Esophagus squamous epithelium (tissue), 5 donors: ENCODE data around the gene MVB12B. TPM values are rescaled to one million over a fixed set of nuclear protein-coding genes. Genes with fewer than 3 reads are reported as not detected.

Experiments used
- DNase-seq: peaks from one replicate; lab custom pipeline; 2025; lab: John Stamatoyannopoulos, UW
- H3K27ac ChIP-seq, 4 donors: fragments of 200-600 bp; sonication (generic); one replicate each; pipeline ENCODE4 v1.5.1; 2016 to 2019; ENCODE audit warnings: mild to moderate bottlenecking in 1 of 4
- H3K27me3 ChIP-seq, 4 donors: fragments of 200-600 bp; sonication (generic); 1 replicate in 3 of 4; 2 replicates in 1 of 4; pipeline versions ENCODE4 v1.5.1 to v1.6.0; 2017 to 2021; ENCODE audit warnings: antibody characterized with exemption in 1 of 4
- H3K36me3 ChIP-seq, 3 donors: fragments of 200-600 bp; sonication (generic); one replicate each; pipeline ENCODE4 v1.5.1; 2016 to 2019
- H3K4me1 ChIP-seq, 3 donors: fragments of 200-600 bp; sonication (generic); one replicate each; pipeline ENCODE4 v1.5.1; 2017 to 2019
- H3K4me3 ChIP-seq, 4 donors: fragments of 200-600 bp; sonication (generic); 1 replicate in 3 of 4; 2 replicates in 1 of 4; pipeline ENCODE4 v1.5.1; 2016 to 2019; ENCODE audit warnings: mild to moderate bottlenecking in 2 of 4, moderate library complexity in 1 of 4
- H3K9me3 ChIP-seq, 3 donors: fragments of 200-600 bp; sonication (generic); one replicate each; pipeline ENCODE4 v1.5.1; 2016 to 2019
- POLR2A ChIP-seq, 4 donors: fragments of 450-650 bp; IDR thresholded peaks; one replicate each; pipeline ENCODE4 v1.6.1; 2017; ENCODE audit warnings: antibody characterized with exemption in 4 of 4, mild to moderate bottlenecking in 4 of 4, moderate library complexity in 3 of 4
- WGBS, 2 donors: methylation state at CpG; one replicate each; pipeline ENCODE4 v1.1.5; 2018; 5-methylcytosine and 5-hydroxymethylcytosine counted together
- intact Hi-C: fragments of 100-400 bp; cut with DNase I; formaldehyde crosslinking; loops from one replicate; pipeline ENCODE4 v1.15.0; 2022
- total RNA-seq, 4 donors: library from RNA; depleted of rRNA; stranded (reverse); fragments of >200 nt; gene quantifications; one replicate each; pipeline ENCODE4 v1.1.0, GENCODE V29; 2016
- TF ChIP-seq, protein P1 (sequence below), 6 experiments: fragments of 450-650 bp in 4 of 6; fragments of 200-600 bp in 2 of 6; sonication (generic) in 2 of 6; IDR thresholded peaks; one replicate each; pipeline ENCODE4 v1.5.1; 2016 to 2019; ENCODE audit warnings: antibody characterized with exemption in 6 of 6, mild to moderate bottlenecking in 4 of 6, moderate library complexity in 4 of 6
- donor health status: DM: yes; HTN: yes; CAD: no.

MVB12B gene
- total RNA-seq, 4 donors from 2014 or later = 3.2 to 13.2 (median 5.3) TPM

DNA sequence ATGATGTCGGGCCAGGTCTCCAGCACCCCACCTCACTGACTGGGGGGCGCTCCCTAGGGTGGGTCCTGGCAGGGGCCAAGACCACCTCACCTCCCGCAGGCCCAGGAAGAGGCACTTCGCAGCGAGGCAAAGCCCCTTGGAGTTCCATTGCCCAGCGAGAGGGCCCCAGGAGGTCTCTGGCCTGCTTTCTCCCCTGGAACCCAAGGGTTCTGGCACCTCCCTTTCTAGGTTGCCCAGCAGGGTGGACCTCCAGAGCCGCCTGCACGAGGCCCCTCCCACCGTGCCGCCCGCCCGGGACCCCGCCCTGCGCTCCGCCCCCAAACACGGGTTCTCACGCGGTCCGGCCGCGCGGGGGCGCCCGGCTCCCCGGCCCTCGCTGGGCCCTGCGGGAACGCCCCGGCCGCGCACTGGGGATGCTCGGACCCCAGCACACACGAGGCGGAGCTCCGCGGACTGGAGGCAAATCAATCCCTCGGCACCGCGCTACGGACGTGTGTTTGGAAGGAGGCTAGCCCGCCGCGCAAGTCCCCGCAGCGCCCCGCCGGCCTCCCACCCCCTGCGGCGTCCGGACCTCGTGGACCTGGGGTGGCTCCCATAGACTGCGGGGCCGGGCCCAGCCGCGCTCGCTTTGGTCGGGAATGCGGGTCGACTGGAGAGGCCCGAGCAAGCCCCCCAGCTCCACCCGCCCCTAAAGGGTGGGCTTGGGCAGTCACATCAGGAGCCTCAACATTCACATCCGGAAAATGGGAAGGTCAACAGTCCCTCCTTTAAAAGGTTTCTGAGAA, 187.6 kb downstream of the MVB12B start:
- no peak for TF ChIP-seq POLR2A (IDR thresholded peaks at IDR 0.05)
- TF ChIP-seq, protein P1, sequence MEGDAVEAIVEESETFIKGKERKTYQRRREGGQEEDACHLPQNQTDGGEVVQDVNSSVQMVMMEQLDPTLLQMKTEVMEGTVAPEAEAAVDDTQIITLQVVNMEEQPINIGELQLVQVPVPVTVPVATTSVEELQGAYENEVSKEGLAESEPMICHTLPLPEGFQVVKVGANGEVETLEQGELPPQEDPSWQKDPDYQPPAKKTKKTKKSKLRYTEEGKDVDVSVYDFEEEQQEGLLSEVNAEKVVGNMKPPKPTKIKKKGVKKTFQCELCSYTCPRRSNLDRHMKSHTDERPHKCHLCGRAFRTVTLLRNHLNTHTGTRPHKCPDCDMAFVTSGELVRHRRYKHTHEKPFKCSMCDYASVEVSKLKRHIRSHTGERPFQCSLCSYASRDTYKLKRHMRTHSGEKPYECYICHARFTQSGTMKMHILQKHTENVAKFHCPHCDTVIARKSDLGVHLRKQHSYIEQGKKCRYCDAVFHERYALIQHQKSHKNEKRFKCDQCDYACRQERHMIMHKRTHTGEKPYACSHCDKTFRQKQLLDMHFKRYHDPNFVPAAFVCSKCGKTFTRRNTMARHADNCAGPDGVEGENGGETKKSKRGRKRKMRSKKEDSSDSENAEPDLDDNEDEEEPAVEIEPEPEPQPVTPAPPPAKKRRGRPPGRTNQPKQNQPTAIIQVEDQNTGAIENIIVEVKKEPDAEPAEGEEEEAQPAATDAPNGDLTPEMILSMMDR (IDR thresholded peaks at IDR 0.05) = peak in 5 of 6 experiments; percentile 21 to 42 (median 33)
- WGBS, 2 donors = 39% methylated on average over 6 of the region's 63 CpGs; no CpG with 5 or more reads in 1 of the 2 donors
- H3K9me3 ChIP-seq = no peaks in the 10 kb centered on the region
- peak overlapping the region in 2 of 4 donors; percentile 82 to 86 for H3K27ac ChIP-seq
- DNase-seq = no peak
- peaks cover 0 to 88% (median 22%) of the 10 kb centered on the region in 4 donors for H3K27me3 ChIP-seq
- H3K36me3 ChIP-seq = no peaks in the 10 kb centered on the region
- peak overlapping the region in 2 of 4 donors; percentile 11 to 49 for H3K4me3 ChIP-seq
- peaks cover 23 to 51% (median 25%) of the 10 kb centered on the region in 3 donors for H3K4me1 ChIP-seq
- intact Hi-C loops = no loop called here

DNA sequence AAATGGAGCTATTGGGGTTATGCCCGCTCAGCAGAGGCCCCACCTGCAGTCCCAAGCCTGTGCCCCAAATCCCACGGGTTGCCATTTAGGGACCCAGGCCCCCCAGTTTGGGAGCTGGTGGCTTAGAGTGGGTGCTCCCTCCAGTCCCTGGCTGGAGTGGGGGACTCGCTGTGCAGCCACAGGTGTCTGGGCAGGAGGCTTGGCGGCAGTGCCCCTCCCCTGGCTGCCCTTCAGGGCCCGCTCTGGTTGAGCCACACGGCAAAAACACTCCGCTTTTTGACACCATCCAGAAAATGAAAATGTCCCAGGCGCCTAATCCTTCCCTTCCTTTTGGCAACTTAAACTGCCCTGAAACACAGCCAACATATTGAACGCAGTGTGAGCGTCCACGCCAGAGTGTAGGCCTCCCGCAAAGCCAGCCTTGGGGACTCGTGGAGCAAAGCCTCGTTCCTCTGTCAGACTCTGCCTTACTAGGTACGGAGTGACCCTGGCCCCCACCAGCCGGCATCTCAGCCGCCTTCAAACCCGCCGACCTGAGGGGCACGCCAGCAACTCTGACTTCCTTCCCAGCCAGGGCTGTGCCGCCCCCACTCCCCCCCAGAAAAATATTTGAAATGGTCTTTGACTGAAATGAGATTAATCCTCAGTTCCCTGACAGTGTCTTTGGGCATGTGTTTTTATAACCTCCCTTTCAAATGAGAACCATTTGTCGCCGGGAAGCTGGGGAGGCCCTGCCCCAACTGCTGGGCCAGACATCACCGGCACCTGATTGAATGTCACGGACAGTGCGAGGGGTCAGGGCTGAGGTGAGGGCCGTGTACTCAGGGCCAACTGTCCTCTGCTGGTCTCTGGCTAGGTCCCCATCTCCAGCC, 188.6 kb downstream of the MVB12B start:
- H3K27me3 ChIP-seq = peaks cover 0 to 90% (median 22%) of the 10 kb centered on the region in 4 donors
- H3K4me1 ChIP-seq = peaks cover 23 to 51% (median 25%) of the 10 kb centered on the region in 3 donors
- no peaks in the 10 kb centered on the region for H3K36me3 ChIP-seq
- no peak for TF ChIP-seq POLR2A (IDR thresholded peaks at IDR 0.05)
- TF ChIP-seq, protein P1 (IDR thresholded peaks at IDR 0.05) = no peak
- intact Hi-C loops = no loop called here
- no peak overlapping the region for H3K4me3 ChIP-seq
- no peak for DNase-seq
- H3K9me3 ChIP-seq = no peaks in the 10 kb centered on the region
- peak overlapping the region in 3 of 4 donors; percentile 82 to 89 (median 86) for H3K27ac ChIP-seq
- 53 to 80% methylated on average over 2 to 13 of the region's 27 CpGs for WGBS, 2 donors

DNA sequence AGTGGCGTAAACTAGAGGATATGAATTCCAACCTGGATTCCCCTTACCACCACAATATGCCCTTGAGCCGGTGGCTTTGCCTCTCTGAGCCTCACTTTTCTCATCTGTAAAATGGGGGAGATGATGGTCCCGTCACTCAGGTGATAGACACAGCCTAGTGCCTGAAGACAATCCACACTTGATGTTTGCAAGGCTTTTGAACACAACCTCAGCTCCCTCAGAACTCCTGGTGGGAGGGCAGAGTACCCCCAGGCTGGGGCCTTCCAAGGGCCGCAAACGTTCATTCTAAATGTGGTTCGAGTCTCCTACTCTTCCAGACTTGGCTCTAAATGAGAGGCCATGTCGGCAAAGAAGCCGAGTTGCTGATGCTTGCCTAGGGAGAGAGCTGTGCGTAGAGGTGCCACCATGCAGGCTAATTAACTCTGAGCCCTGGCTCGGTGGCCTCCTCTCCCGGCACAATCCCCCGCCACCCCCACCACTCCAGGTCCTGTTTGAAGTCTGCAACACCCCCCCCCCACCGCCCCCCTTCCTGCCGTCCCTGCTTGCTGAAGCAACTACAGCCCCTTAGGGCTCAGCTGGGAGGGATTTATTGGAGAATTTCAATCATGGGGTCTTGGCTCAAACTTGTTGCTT, 189.4 kb downstream of the MVB12B start:
- H3K9me3 ChIP-seq = no peaks in the 10 kb centered on the region
- H3K4me1 ChIP-seq = peaks cover 23 to 52% (median 25%) of the 10 kb centered on the region in 3 donors
- no peak for DNase-seq
- H3K36me3 ChIP-seq = no peaks in the 10 kb centered on the region
- 62 to 63% methylated on average over 7 to 11 of the region's 14 CpGs for WGBS, 2 donors
- no peak overlapping the region for H3K4me3 ChIP-seq
- intact Hi-C loops = no loop called here
- peak overlapping the region in 3 of 4 donors; percentile 82 to 89 (median 86) for H3K27ac ChIP-seq
- peaks cover 0 to 89% (median 22%) of the 10 kb centered on the region in 4 donors for H3K27me3 ChIP-seq
- TF ChIP-seq, protein P1 (IDR thresholded peaks at IDR 0.05) = no peak
- TF ChIP-seq POLR2A (IDR thresholded peaks at IDR 0.05) = no peak

DNA sequence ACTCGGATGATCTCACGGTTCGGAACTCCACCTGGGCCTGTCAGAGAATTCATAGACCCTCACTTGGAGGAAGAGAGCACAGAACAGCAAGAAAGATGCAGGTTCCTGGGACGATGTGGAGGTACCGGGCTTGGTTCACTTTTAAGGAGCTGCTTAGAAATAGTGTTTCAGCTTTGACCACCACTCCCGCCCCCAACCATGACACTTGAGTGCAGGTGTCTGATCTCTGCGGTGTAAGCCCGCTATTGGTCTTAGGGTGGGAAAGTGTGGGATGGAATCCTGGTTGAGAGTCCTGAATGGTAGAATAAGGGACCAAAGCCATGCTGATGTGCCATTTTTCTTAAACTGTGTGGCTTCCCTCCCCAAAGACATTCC, 189.9 kb downstream of the MVB12B start:
- Histone ChIP-seq H3K9me3 (no peaks in the 10 kb centered on the region), H3K36me3 (no peaks in the 10 kb centered on the region), H3K4me3 (peak overlapping the region in 2 of 4 donors; percentile 34 to 64), H3K27me3 (peaks cover 0 to 90% (median 22%) of the 10 kb centered on the region in 4 donors), H3K27ac (peak overlapping the region; percentile 45 to 89 (median 84)), H3K4me1 (peaks cover 23 to 57% (median 25%) of the 10 kb centered on the region in 3 donors)
- intact Hi-C loops = no loop called here
- no peak for TF ChIP-seq POLR2A (IDR thresholded peaks at IDR 0.05)
- TF ChIP-seq, protein P1 (IDR thresholded peaks at IDR 0.05) = no peak
- no peak for DNase-seq
- 65 to 77% methylated on average over 5 to 8 of the region's 8 CpGs for WGBS, 2 donors
